Measurements from ENCODE around the gene AKAP1.
A peak's percentile ranks its signal among the peaks of the same experiment; 100 is the strongest.

Gene AKAP1, protein sequence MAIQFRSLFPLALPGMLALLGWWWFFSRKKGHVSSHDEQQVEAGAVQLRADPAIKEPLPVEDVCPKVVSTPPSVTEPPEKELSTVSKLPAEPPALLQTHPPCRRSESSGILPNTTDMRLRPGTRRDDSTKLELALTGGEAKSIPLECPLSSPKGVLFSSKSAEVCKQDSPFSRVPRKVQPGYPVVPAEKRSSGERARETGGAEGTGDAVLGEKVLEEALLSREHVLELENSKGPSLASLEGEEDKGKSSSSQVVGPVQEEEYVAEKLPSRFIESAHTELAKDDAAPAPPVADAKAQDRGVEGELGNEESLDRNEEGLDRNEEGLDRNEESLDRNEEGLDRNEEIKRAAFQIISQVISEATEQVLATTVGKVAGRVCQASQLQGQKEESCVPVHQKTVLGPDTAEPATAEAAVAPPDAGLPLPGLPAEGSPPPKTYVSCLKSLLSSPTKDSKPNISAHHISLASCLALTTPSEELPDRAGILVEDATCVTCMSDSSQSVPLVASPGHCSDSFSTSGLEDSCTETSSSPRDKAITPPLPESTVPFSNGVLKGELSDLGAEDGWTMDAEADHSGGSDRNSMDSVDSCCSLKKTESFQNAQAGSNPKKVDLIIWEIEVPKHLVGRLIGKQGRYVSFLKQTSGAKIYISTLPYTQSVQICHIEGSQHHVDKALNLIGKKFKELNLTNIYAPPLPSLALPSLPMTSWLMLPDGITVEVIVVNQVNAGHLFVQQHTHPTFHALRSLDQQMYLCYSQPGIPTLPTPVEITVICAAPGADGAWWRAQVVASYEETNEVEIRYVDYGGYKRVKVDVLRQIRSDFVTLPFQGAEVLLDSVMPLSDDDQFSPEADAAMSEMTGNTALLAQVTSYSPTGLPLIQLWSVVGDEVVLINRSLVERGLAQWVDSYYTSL

DNA sequence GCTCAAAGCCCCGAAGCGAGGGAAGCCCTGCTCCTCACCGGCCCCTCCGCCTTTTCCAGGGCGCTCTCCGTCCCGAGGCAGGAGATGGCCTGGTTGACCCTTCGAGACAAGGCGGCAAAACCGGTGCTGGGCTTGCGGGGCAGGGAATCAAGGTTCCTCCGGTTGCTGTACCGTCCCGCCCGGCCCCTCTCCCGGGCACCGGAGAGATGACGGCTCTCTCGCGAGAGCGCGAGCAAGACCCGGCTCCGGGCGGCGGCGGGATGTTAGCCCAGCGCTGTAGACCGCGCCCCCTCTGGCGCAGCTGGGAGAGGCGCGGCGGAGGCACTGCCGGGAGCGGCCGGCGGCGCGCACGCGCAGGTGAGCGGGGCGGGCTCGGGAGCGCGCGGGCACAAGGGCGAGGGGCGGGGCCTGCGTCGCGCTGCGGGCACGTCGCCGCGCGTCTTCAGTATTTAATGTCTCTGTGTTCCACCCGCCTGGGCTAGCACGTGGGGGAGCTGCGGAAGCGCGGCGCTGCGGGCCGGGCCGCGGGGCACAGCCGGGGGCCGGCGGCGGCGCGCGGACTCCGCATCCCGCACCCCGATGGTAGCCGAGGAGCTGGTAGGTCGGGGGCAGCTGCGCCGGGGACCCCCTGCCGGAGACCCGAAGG, at the start of gene AKAP1:
TSS of gene AKAP1 (plus strand) at position 445 of the 646 bp plus-strand sequence. CDS start 20,219 bp downstream, outside the sequence.
- DNase-seq (ENCODE audit: low read depth) = peak; percentile 76

DNA sequence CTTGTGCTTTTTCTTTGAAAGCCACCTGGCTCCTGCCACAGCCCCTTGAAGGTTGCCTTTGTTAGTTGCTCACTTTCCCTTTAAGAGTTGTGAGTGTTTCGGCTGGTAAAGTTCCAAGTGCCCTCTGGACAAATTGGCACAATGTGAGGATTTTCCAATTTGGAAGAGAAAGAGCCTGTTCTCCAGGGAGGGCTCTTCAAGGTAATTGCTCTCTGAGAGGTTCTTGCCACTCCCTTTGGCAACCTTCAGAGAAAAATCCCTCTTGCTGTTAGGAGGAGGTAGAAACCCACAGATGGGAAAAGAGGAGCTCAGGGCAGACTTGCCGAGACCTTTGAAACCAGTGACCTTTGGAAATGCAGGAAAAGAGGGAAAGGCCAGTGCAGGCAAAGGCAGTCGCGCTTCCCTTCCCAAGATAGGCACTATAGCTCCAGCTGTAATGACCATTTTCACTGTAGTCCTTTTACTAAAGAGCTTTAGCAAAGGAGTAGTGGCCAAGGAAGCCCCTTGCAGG, 49.0 kb upstream of the AKAP1 start:
- no peak for DNase-seq (ENCODE audit: low read depth)

DNA sequence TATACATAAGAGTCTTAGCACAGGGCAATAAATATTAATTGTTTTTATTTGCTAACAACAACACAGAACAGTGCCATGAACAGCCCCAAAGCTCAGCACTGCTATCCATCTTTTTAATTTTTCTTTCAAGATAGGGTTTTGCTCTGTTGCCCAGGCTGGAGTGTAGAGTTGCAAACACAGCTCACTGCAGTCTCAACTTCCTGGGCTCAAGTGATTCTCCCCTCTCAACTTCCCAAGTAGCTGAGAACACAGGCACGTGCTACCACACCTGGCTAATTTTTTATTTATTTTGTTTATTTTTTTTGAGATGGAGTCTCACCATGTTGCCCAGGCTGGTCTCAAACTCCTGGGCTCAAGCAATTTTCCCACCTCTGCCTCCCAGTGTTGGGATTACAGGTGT, 47.6 kb upstream of the AKAP1 start:
- DNase-seq (ENCODE audit: low read depth) = no peak

DNA sequence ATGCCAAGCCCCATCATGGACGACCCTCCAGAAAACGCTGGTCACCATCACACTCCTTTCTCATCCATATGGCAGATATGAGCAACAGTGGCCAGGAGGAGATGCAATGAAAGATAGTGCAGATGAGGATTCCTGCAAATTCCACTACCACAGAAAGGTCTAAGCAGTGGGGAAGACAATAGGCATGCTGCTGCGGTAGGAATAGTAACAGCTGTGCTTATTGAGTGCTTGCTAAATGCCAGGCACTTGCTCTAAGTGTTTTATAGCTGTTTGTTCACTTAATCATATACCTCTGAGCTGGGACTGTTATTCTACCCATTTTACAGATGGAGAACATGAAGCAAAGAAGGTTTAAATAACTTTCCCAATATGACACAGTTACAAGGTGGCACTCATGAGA, 46.6 kb upstream of the AKAP1 start:
- no peak for DNase-seq (ENCODE audit: low read depth)

DNA sequence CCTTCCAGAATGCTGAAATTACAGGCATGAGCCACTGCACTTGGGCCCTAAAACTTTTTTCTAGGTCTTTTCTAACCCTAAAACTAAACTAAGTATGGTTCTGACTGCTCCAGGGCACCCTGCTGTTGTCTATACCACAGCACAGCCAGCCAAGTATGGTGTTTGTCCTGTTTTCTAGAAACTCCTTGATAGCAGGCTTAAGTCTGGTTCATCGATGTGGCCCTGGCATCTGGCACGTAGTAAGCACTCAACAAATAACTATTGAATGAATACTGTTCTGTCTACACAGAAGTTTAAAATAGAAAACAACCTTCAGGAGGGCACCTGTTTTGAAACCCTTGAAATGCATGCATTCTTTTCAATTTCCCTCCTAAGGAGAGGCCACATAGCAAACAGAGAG, 44.5 kb upstream of the AKAP1 start:
- no peak for DNase-seq (ENCODE audit: low read depth)

DNA sequence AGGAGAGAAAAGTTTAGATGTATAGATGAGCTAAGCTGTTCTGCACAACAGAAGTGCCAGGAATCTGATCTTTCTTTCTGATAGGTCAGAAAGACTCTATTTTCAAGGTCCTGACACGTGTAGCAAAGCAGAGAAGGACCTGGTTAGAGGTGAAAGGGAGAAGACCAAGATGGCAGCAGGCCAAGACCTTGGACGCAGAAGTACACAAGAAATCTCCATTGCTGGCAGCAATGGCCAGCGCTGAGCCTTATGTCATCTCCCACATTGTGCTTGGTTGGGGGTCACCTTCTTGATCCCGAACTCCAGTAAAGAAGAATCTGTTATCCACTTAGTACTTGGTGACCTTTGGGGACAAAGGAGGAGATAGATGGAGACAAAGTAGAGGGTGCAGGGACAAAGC, 41.8 kb upstream of the AKAP1 start:
- no peak for DNase-seq (ENCODE audit: low read depth)

DNA sequence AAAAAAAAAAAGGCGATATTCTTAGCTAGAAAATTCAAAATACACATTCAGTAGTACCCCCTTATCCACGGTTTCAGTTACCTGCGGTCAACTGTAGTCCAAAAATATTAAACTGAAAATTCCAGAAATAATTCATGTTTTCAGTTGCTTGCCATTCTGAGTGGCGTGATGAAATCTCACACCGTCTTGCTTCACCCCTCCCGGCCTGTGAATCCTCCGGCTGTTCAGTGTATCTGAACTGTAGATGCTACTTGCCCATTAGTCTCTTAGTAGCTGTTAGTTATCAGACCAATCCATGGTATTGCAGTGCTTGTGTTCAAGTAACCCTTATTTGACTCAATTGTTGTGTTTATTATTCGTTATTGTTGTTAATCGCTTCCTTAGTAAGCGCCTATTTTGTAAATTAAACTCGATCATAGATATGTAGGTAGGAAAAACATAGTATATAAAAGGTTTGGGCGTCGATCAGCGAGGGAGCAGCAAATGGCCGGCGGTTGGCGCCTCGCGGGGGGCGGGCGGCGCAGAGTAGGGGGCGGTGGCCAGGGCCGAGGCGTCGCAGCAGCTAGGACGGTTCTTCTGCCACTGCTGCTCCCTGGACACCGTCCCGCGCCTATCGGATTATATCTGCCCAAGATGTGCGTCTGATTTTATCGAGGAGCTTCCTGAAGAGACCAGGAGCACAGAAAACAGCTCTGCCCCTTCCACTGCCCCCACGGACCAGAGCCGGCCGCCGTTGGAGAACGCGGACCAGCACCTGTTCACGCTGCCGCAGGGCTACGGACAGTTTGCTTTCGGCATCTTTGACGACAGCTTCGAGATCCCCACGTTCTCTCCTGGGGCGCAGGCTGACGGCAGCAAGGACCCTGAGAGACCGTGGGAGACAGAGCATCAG, 39.8 kb upstream of the AKAP1 start:
- no peak for DNase-seq (ENCODE audit: low read depth)

DNA sequence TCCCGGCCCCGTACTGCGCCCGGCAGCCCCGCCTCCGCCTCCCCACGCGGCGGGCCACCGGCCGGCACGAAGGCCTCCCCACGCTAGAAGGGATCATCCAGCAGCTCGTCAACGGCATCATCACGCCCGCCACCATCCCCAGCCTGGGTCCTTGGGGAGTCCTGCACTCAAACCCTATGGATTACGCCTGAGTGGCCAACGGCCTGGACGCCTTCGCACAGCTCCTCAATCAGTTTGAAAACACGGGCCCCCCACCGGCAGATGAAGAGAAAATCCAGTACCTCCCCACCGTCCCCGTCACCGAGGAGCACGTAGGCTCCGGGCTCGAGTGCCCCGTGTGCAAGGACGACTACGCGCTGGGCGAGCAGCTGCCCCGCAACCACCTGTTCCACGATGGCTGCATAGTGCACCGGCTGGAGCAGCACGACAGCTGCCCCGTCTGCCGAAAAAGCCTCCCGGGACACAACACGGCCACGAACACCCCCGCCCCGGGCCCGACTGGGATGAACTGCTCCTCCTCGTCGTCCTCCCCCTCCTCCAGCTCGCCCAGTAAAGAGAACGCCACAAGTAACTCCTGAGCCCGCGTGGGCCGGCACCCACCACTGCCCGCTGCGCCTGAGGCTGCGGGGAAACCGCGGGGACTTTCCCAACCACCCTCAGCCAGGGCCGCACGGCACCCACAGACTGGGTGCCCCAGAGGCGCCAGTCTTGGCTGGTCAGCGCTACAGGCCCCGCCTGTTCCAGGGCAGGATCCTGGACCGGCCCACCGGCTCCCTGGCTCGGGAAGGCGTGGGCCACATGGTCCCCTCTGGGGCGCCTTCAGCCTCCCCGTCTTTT, 39.0 kb upstream of the AKAP1 start:
- no peak for DNase-seq (ENCODE audit: low read depth)

DNA sequence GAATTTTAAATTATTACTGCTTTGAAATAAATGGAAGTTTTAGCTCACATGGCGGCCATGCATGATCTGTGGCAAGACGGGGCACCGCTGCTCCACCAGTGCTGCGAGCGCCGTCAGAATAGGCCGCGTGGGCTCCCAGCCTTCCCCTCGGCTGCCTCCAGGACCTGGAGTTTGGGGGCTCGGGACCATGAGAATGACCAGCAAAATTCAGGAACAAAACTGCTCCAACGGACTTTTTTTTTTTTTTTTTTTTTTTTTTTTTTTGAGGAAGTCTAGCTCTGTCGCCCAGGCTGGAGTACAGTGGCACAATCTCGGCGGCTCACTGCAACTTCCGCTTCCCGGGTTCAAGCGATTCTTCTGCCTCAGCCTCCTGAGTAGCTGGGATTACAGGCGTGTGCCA, 38.3 kb upstream of the AKAP1 start:
- DNase-seq (ENCODE audit: low read depth) = no peak

DNA sequence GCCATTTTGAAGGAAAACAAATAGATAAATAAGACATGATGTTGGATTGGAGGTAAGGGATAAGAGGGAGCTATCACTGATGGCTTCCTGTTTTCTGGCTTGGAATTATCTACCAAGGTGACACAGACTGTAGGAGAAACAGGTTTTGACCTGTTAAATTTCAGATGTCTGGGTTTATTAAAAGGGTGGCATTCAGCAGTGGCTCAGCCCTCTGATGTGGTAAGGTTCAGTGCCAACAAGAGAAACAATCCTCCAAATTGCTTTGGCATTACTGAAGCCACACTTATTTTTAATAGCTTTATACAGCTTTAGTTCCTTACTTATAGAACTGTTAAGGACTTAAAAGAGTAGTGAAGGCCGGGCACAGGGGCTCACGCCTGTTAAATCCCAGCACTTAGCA, 37.0 kb upstream of the AKAP1 start:
- DNase-seq (ENCODE audit: low read depth) = no peak

DNA sequence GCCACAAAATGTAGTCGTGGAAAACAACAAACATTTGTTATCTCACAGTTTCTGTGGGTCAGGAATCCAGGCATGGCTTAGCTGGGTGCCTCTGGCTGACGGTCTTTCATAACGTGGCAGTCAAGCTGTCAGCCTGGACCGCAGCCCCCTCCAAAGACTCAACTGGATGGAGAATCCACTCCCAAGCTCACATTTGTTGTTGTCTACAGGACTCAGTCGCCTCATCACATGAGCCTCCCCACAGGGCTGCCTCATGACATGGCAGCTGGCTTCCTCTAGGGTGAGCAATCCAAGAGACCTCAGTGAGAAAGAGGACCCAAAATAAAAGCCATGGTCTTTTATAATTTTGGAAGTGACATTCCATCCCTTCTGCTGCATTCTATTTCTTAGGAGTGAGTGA, 34.7 kb upstream of the AKAP1 start:
- no peak for DNase-seq (ENCODE audit: low read depth)

DNA sequence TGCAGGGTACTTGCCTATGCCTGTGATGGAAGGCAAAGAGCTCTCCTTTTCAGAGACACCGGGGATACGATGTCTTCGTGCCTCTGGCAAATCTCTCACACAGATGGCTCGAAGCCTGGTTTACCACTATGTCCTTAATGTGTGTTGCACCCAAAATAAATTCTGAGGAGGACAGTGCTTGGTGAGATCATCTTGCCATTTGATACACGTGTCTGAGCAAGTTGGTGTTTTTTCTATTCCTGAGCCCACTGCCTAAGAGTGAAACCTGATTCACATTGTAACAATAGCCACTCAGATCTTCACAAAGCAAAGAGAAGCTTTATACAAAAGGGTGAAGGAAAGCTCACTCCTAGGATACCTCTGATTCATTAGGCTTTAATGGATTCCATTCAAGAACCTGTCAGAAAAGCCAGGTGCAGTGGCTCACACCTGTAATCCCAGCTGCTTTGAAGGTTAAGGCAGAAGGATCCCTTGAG, 33.1 kb upstream of the AKAP1 start:
- DNase-seq (ENCODE audit: low read depth) = no peak

DNA sequence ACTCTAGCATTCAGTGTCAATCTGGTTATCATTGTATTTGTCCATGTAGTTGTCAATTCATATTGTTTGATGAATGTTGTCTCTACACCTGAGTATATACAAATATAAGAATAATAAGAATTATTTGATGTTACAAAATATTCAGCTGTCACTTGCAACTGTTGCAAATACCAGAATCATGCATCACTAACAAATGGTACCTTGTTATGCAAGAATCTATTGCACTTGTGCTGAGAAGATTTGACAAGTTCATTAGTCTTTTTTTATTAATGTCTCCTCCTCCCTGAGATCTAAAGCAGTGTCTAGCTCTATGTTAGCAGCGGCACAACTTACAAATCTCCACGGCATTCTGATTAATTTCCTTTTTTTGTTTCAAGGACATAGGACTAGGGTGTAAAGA, 22.2 kb upstream of the AKAP1 start:
- no peak for DNase-seq (ENCODE audit: low read depth)

DNA sequence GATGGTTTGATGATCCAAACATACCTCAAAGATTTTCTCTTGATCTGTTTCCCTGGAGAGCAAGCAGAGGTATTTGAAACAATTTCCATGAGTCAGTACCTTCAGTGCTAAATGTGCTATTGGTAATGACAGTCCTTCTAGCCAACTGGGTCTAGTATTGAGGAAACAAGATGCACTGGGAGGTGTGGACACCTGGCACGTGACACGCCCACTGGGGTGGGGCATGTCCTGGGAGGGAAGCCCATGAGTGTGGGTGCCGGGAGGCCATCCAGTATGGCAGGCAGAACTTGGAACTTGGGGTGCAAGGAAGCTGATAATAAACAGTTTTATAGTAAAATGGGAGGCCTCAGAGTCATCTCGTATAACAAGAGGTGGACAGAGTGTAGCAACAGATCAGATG, 17.9 kb upstream of the AKAP1 start:
- no peak for DNase-seq (ENCODE audit: low read depth)

DNA sequence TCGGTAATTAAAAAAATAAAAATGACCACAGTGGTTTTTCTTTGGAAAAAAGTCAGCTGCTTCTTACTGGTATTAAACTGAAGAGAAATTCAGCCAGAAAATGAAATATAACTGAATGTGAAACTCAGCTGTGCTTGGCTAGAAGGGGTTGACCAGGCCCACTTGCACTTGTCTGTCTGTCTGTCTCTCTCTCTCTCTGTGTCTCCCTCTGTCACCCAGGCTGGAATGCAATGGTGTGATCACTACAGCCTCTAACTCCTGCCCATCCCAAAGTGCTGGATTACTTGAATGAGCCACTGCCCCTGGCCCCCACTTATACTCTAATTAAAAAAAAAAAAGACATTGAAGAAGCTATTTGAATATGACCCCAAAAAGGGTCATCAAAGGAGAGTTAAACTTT, 17.3 kb upstream of the AKAP1 start:
- no peak for DNase-seq (ENCODE audit: low read depth)

DNA sequence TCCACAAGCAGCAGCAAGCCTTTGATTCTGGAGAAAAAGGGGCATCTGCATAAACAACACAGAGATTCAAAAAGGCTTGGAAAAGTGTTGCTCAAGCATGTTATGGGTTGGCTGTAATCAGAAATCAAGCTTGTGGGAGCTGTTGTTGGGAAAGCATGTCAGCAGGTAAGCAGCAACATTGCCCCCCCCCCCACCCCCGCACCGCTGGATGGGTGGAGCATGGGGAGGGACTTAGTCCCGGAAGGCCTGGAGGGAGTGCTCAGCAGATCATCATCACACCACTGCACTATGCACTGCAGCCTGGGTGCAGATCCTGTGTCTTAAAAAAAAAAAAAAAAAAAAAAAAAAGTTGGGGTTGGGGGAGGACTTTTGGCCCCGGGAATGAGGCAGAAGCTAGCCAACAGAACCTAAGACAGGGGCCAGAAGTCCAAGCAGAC, 16.8 kb upstream of the AKAP1 start:
- no peak for DNase-seq (ENCODE audit: low read depth)

DNA sequence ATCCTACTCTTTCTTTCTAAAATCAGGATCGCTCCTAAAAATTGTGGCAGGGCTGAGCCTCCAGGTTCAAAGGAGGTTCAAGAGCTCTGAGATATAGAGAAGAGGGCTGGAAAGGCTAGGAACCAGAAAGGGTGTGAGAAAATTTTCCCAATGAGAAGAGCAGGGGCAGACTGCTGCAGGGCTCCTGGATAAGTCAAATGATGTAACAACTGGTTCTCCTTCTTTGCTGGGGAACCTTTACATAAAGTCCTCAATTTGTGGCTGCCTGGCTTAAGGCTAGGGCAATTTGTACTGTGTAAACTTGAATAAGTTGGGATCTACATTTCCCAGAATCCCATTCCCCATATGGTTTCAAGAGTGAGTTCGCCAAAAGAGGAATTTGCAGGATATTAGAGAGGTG, 16.3 kb upstream of the AKAP1 start:
- no peak for DNase-seq (ENCODE audit: low read depth)

DNA sequence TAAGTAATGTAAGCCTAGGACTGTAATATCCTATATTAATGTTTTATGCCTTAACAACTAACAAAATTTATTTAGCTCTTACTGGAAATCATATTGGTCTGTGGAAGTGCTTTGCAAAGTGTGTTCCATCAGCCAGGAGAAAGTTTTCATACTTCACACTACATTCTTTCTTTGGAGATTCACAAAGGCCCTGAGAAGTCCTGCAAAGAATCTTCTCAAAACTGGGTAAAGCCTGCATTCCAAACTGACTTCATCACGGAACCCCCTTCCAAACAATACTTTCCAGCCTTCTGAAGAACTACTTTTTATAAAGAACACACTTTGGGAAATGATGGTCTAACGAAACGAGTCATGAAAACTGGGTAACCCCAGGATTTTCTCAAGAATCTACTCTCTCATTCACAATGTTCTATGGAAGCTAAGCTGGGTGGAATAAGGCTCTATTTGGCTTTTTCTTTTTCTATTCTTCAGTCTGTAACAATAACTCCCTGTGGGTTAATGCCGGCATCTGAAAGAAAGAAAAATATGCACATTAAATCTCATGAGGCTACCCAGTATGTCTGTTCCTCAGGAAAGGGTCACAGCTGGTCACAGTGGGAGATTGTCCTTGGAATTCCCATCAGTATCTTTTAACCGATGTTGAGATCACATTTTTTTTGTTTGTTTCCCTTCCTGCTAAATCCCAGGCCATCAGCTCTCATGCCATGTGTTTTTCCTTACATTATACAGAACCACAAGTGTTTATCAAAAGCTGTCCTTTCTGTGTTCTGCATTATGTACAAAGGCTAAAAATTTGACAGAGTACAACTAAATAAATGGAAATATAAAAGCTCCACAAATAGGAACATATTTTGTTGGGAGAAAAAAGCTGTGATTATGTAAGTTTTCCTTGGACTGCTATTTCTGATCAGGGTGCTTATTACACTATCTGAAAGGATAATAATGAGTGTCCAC, 12.8 kb upstream of the AKAP1 start:
- DNase-seq (ENCODE audit: low read depth) = no peak

DNA sequence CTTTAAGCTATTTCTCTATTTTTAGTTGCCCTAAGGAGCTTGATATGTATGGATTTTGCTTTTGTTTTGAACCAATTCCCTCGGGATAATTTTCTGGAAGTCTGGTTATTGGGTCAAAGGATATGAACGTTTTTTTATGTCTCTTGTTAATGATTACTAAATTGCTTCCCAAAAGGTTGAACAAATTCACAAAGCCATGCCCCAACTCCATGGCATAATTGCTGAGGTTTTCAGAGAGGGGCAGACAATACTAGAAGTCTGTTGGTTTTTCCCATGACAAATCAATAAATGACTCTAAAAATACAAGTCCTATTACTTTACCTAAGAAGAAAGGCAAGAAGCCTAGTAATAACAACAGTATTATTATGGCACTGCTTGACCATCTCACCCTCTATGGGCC, 11.4 kb upstream of the AKAP1 start:
- DNase-seq (ENCODE audit: low read depth) = no peak
